ENCODE data around the gene FABP6.

DNA sequence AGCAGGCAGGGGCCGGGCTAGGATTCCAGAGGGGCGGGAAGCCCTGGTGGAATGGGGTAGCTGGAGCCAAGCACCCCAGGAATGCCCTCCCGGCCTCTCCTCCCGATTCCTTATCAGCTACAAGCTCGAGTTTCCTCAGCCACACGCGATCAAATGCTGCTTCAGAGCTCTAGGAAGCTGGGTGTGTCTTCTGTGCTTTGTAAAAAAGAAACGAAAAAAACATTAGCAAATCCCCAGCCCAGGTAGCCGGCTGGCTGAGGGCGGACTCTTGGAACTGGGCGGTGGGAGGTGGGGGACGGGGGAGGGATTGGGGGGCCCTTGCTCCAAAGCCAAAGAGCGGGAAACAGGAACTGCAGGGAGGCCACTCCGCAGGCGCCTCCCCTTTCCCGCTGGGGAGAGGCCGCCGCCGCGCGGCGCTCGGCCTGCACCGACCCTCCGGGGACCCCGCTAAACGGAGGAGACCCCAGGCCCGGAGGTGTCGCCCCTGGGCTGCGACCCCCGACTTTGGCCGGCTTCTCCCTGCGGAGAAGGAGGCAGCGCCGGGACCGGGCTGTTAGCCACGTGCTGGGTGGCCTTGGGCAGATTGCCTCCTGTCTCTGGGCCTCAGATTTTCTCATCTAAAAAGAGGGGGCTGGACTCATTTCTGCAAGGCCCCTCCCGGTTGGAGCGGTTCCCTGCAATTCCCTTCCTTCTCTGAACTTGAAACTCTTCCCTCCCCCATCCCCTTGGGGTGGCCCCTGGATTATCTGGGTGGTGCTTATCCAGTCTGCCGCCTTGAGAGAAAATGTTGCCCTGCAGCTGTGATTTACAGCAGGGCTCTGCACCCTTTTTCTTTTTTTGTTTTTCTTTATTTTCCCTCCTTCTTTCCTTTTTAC, 40.9 kb upstream of the FABP6 start:
- TF ChIP-seq, protein P1, sequence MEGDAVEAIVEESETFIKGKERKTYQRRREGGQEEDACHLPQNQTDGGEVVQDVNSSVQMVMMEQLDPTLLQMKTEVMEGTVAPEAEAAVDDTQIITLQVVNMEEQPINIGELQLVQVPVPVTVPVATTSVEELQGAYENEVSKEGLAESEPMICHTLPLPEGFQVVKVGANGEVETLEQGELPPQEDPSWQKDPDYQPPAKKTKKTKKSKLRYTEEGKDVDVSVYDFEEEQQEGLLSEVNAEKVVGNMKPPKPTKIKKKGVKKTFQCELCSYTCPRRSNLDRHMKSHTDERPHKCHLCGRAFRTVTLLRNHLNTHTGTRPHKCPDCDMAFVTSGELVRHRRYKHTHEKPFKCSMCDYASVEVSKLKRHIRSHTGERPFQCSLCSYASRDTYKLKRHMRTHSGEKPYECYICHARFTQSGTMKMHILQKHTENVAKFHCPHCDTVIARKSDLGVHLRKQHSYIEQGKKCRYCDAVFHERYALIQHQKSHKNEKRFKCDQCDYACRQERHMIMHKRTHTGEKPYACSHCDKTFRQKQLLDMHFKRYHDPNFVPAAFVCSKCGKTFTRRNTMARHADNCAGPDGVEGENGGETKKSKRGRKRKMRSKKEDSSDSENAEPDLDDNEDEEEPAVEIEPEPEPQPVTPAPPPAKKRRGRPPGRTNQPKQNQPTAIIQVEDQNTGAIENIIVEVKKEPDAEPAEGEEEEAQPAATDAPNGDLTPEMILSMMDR (IDR thresholded peaks at IDR 0.05) = no peak
- TF ChIP-seq TCF7L2 (IDR thresholded peaks at IDR 0.05; ENCODE audit: low read depth, low read length) = no peak
